ENCODE results near the gene TPM4. TPM values are rescaled to one million over a fixed set of nuclear protein-coding genes. Genes with fewer than 3 reads are reported as not detected.

Gene TPM4
- total and polyA plus RNA-seq, 2 of the 13 experiments (the other 11 are each of a cell fraction or from before 2014, with no cell fraction given) = 180 to 188 TPM

GRCh38 chr19:16076154-16076957, at the start of gene TPM4 (continued):
- TF ChIP-seq DNMT1 (CRISPR knock-in tag; IDR thresholded peaks at IDR 0.05) (no peak), MYPOP (CRISPR knock-in tag; IDR thresholded peaks at IDR 0.05) (peak; percentile 32; the same call in 1 of the 2 replicates), ARID5B (CRISPR knock-in tag; IDR thresholded peaks at IDR 0.05) (no peak), ATF6 (CRISPR knock-in tag; conservative IDR thresholded peaks at IDR 0.05) (no peak), GRHL1 (CRISPR knock-in tag; conservative IDR thresholded peaks at IDR 0.05) (no peak), ZFP91 (CRISPR knock-in tag; IDR thresholded peaks at IDR 0.05; ENCODE audit: borderline replicate concordance) (peak; percentile 71; the same call in 1 of the 2 replicates), MTF1 (CRISPR knock-in tag; IDR thresholded peaks at IDR 0.05) (no peak), ZXDC (CRISPR knock-in tag; IDR thresholded peaks at IDR 0.05) (peak; percentile 86; the same call in 1 of the 2 replicates), PRMT3 (CRISPR knock-in tag; IDR thresholded peaks at IDR 0.05; ENCODE audit: borderline replicate concordance, low read depth) (0 out of 2 replicates have a peak, but pooled peaks have one; percentile 54), RORA (CRISPR knock-in tag; IDR thresholded peaks at IDR 0.05) (no peak), HNRNPUL1 (IDR thresholded peaks at IDR 0.05; ENCODE audit: low read depth, low read length) (no peak), FOXO1 (CRISPR knock-in tag; IDR thresholded peaks at IDR 0.05) (no peak), SP4 (CRISPR knock-in tag; IDR thresholded peaks at IDR 0.05) (0 out of 2 replicates have a peak, but pooled peaks have one; percentile 41), JUNB (CRISPR knock-in tag; IDR thresholded peaks at IDR 0.05; ENCODE audit: borderline replicate concordance) (no peak)

All from HepG2 (cell line).